VCaP (cell line): ENCODE data around the gene ZNF282.
A peak's percentile ranks its signal among the peaks of the same experiment; 100 is the strongest.

Source experiments
- H3K27ac ChIP-seq: fragments of 450-650 bp; 2 replicates; pipeline ENCODE4 v1.5.1; 2017
- CTCF ChIP-seq: fragments of 450-650 bp; conservative IDR thresholded peaks from 2 replicates; pipeline ENCODE4 v1.5.1; 2017; ENCODE audit warnings: mild to moderate bottlenecking, moderate library complexity

ZNF282 gene

DNA sequence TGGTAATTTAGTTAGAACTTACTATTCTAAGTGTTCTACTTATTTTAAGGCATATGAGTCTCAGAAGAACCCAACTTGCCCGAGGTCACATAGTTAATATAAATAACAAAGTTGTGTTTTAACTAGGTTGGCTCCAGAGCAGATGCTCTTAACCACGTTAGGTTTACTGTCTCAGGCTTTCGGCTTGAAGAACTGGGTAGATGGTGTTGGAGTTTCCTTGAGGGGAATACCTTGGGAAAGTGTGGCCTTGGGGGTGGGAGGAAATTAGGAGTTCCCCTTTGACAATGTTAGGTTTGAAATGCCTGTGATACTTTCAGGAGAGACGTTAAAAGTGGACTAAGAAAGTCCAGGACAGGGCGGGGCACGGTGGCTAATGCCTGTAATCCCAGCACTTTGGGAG is 38.4 kb upstream of the ZNF282 start:
- no peak overlapping the region for H3K27ac ChIP-seq
- no peak for TF ChIP-seq CTCF

DNA sequence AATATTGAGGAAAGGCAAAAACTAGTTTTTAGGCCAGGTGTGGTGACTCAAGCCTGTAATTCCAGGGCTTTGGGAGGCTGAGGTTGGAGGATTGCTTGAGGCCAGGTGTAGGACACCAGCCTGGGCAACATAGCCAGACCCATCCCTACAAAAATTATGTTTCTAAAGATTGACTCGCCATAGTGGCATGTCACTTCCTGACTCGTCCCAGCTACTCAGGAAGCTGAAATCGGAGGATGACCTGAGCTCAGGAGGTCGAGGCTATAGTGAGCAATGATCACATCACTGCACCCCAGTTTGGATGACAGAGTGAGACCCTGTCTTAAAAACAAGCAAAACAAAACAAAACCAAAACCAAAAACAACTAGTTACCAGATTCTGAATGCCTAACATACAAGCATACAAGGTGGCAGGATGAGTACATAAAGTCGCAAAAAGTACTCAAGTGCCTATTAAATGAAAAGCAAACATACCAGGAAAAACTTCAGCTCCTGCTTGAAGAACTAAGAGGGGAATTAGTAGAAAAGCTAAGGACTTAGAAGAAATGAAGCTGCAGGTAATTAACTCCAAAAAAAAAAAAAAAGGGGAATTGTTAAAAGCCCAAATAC is 34.0 kb upstream of the ZNF282 start:
- TF ChIP-seq CTCF: no peak
- peak overlapping the region; percentile 28; the same call in 1 of the 2 replicates for H3K27ac ChIP-seq

- no peak overlapping the region for H3K27ac ChIP-seq
- TF ChIP-seq CTCF: no peak
Measured at GRCh38 chr7:149166142-149166541, 29.2 kb upstream of the ZNF282 start.

GRCh38 chr7:149166630-149167352 is 28.6 kb upstream of the ZNF282 start:
- no peak for TF ChIP-seq CTCF
- no peak overlapping the region for H3K27ac ChIP-seq

- no peak overlapping the region for H3K27ac ChIP-seq
- TF ChIP-seq CTCF: no peak
Measured at GRCh38 chr7:149171892-149172533, 23.3 kb upstream of the ZNF282 start.

- no peak for TF ChIP-seq CTCF
- no peak overlapping the region for H3K27ac ChIP-seq
Measured at GRCh38 chr7:149172534-149172920, 22.8 kb upstream of the ZNF282 start.

- TF ChIP-seq CTCF: no peak
- no peak overlapping the region for H3K27ac ChIP-seq
Measured at GRCh38 chr7:149175150-149175549, 20.2 kb upstream of the ZNF282 start.
